ENCODE data around the gene VN1R5.

- TF ChIP-seq POLR2AphosphoS5 (IDR thresholded peaks at IDR 0.05; ENCODE audit: low read depth, low read length) (no peak), POLR2A (IDR thresholded peaks at IDR 0.05; ENCODE audit: low read depth, low read length) (no peak)
These were observed 10.2 kb downstream of the VN1R5 start for GRCh38 chr1:247266053-247266452.
